ENCODE measurements around the gene OR2T35.

The OR2T35 gene

DNA sequence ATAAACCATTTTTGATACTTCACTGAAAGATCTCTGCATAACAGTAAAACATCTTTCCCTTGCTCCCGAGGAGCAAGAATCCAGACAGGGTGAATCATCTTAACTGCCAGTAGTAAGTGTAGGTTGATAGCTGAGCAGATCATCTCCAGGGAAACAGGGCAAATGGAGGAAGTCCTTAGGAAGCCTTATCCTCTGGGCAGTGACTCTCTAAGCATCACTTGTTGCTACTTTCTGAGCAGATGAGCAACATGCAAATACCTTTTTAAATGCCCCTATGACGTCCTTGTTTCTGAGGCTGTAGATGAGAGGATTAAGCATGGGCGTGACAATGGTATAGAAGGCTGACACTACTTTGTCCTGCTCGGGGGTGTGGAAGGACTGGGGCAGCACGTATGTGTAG, 19.1 kb downstream of the OR2T35 start:
- DNase-seq (ENCODE audit: low spot score) = no peak

DNA sequence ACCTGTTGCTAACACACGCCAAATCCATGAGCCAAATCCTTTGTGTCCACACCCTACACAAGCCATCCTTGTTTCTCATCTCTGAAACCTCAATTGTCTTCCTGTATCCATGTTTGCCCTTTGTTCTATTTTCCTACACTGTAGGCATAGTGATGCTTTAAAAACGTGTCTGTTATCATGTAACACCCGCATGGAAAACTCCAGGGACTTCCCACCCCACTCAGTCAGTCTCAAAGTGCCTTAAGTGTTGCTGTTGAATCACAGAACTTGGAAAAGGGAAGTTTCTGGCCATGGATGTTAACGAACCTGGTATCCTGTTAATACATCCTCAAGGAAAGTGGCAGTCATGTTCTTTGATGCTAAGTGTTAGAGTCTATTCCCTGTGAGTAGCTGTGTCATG, 19.9 kb downstream of the OR2T35 start:
- DNase-seq (ENCODE audit: low spot score) = no peak

DNA sequence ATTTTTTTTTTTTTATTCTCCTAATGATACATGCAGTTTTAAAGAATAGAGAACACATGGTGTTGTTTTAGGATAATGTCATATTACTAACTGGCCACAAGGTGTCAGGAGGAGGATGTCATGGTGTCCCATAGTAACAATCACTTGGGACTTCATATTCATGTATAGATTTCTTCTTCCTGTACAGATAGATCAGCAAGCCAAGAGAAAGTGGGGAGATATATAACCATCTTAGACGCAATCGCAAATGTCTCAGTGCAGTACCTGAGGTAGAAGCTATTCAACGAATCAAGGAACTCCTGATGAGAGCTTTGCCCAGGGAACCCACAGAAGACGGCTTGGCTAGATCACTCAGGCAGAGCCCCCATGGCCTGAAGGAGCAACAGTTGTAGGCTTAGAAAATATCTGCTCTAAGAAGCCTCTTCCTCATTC, 22.5 kb downstream of the OR2T35 start:
- DNase-seq (ENCODE audit: low spot score) = peak; percentile 6

DNA sequence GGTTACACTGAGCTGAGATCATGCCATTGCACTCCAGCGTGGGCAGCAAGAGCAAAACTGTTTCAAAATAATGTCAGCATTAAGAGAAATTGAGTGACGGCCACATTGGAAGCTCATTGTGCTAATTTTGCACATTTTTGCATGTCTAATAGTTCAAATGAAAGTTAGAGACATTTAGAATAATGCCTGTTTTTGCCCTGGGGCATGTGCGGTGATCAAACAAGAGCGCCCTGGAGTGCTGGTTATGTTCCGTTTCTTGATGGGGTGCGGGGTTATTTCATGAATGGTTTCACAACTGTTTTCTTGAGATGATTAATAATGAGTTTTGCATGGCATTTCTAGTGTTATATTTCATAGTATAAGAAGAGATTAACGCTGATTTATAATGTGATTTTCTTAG, 23.3 kb downstream of the OR2T35 start:
- DNase-seq (ENCODE audit: low spot score) = no peak

DNA sequence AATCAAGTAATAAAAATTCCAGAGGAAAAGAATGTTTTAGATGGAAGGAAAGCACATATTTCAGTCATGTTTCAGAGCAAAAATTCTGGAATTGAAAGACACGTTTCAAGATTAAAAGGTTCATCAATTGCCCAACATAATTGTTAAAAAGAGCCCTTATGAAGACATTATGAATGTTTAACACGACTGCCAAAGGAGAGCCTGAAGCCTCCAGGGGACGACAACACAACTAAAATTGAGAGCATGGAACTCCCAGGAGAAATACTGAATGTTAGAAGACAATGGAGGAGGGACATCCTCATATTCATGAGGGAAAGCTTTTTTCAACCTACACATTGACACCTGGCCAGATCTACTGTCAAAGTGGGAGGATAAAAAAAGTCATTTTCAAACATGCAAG, 26.2 kb downstream of the OR2T35 start:
- no peak for DNase-seq (ENCODE audit: low spot score)

DNA sequence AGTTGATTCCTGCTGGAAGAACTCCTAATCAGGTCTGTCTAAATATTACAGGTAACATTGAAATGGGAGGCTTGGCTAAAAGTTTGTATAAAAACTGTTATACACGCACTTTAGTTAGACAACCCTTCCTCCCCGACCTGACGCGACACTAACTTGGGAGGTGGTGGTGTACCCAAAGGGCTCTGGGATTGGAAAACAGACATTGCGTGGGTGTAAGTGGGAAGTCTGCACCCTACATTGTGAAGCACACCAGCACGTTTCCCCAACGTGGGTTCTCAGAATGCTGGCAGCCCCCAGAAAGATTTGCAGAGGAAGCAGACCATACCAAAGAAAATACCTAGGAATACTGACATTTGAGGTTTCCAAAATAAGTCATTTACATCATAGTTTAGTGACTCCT, 27.0 kb downstream of the OR2T35 start:
- no peak for DNase-seq (ENCODE audit: low spot score)

DNA sequence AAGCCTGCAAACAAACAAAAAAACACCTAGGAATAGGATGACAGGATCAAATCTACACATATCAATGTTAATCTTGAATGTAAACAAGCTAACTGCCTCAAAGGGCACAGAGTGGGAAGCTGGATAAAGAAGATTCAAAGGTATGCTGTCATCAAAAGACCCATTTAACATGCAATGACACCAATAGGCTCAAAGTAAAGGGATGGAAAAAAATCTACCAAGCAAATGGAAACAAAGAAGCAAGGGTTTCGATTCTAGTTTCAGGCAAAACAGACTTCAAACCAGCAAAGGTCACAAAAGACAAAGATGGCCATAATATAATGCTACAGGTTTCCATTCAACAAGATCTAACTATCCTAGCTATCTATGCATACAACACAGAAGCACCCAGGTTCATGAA, 31.3 kb downstream of the OR2T35 start:
- DNase-seq (ENCODE audit: low spot score) = no peak

DNA sequence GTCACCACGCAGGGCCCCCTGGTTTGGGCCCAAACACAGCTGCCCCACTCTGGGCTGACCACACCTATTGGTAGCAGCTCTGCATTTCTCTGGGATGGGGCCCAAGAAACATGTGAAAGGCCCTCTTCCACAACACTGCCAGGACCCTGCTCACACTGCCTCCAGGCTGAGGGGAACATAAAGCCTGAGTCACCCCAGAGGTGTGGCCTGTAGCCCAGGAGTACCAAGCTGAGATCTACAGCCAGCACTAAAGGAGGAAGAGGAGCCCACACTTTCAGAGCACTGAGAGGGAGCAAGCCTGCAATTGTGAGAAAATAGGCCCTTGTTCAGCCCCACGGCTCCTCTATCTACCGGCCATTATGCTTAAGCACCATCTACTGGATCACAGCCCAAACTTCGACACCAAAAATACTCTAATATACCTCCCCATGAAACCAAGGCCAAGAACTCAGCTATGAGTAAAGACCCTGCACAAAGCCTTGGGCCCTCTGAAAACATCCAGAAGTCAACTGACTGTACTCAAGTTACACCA, 33.1 kb downstream of the OR2T35 start:
- DNase-seq (ENCODE audit: low spot score) = no peak

DNA sequence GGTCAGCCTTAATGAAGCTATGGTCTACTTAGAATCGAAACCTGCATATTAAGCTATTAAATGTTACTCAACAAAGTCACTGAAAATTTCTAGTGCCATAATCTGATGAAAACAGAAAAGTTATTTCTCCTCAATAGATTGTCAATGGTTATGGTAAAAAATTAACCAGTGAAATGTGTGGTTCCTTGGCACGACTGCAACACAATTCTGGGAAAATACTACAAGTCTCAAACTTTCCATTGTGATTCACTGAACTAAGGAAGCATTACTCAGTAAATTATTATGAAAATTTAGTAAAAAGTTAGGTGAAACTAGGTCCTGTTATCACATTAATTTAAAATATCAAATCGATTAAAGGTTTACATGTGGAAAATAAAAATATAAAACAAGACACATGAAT, 34.8 kb downstream of the OR2T35 start:
- DNase-seq (ENCODE audit: low spot score) = no peak

DNA sequence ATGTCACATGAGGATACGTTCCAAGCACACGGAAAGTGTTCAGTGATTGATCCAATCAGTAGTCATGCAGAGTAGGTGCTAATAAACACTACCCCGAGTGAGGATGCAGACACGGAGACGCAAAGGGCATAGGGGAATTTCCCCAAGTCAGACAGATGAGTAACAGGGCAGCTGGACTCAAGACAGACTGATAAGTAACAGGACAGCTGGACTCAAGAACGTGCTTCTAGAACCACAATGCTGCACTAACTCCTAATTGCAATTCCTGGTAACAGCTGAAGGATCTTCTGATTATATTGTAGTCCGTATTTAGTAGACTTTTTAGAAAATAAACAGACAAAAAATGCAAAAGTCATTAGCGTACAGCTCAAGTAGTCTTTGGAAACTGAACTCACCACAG, 45.7 kb downstream of the OR2T35 start:
- DNase-seq (ENCODE audit: low spot score) = no peak

DNA sequence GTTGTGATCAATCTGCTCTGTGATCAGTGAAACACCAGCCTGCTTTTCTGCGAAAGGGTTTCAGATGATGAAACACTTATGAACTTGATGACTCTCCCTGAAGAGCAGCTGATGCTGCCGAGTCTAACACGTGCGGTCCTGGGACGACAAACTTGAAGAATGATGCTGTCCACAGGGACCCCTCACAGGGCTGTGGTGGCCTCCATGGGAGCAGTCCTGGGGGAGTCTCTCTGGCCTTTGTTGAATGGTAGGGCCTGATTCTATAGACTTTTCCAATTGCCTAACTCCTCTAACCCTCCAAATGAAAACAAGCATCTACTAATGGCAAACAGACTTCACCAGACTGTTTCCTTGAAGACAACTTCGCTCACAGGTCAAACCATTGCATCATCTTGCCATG, 47.5 kb downstream of the OR2T35 start, which contains the start of gene OR2T10:
Gene OR2T10 (minus strand): TSS at position 112 of the 400 bp plus-strand sequence. CDS start 3,932 bp downstream, outside the sequence.
- DNase-seq (ENCODE audit: low spot score) = no peak

DNA sequence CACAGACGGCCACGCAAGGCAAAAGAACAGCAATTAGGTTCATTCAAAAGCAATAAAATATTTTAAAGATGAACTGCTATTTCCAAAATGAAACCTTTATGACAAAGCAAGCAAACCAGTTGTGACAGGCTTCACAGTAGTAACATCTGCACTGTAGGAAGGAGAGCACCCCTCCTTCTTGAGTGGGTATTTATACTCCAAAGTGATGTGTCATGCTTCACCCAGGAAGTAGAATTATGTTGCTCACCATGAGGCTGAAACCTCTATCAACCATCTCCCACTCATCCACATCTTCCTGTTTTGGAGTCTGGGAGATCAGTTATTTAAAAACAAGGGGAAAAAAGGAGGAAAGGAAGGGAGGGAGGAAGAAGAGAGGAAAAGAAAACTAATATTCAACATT, 48.5 kb downstream of the OR2T35 start:
- no peak for DNase-seq (ENCODE audit: low spot score)

DNA sequence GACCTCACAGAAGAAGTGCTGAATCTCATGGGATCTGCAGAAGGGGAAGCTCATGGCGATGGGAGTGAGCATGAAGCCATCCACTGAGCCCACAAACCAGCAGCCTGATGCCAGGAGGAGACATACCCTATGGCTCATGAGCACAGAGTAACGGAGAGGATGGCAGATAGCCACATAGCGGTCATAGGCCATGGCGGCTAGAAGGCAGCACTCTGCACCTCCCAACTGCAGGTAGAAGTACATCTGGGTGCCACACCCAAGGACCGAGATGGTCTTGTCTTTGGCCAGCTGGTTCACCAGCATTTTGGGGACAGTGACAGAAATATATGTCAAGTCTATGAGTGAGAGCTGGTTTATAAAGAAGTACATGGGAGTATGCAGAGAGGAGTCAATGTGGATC, 51.9 kb downstream of the OR2T35 start:
- DNase-seq (ENCODE audit: low spot score) = no peak

DNA sequence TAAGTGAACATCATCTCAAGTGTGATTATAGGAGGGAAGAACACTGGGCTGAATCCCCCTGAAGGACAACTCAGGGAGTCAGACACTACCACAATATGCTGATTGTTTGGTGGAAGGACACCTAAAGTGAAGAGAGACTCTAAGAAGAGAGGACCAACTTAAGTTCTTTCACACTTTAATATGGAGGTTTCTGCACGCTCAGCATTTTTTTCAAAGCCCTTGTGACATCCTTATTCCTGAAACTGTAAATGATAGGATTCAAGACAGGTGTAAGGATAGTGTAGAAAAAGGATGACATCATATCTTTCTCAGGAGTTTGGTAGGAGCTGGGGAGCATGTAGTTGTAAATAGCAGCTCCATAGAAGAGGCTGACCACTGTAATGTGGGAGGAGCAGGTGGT, 52.4 kb downstream of the OR2T35 start:
- DNase-seq (ENCODE audit: low spot score) = no peak

DNA sequence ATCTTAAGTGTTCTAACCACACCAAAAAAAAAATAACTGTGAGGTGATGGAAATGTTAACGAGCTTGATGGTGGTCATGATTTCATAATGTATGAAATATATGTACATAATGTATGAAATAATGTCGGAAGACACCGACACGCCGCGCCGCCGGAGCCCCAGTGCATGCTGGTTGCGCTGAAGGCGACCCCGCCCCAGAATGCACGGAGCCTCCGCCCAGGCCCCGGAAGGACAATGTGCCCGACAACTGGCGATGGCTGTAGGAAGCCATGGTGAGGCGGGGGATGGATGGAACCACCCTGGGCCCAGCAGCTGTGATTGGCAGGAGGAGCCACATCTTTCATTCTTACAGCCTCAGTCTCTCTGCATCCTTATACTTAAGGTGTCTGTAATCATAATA, 55.0 kb downstream of the OR2T35 start:
- DNase-seq (ENCODE audit: low spot score) = no peak

DNA sequence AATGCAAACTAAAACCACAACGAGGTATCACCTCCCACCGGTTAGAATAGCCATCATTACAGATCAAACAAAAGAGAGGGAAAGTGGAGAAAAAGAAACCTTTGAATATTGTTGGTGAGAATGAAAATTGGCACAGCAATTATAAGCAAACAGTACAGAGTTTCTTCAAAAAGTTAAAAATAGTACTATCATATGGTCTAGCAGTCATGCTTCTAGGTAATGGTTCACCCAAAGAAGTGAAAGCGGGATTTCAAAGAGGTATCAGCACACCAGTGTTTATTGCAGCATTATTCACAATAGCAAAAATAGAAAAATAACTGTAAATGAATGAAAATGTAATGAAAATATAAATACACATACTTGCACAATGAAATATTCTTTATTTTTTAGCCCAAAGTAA, 55.7 kb downstream of the OR2T35 start:
- no peak for DNase-seq (ENCODE audit: low spot score)

All from hematopoietic multipotent progenitor cell treated with erythropoietin and hydrocortisone succinate and interleukin-3 and kit ligand, for 15 days (in vitro differentiated cells).